A549 (cell line): Measurements from ENCODE around the gene ZNF445. TPM values are rescaled to one million over a fixed set of nuclear protein-coding genes. Genes with fewer than 3 reads are reported as not detected.
"Not testable (repeated sequence)": the region's sequence is repeated elsewhere in the genome, so short reads cannot be mapped to it uniquely, and the experiment has no call there.

ENCODE experiments used
- ATAC-seq, 2 experiments: fragments of 200-7000 bp in 1 of 2; fragments of >200 bp in 1 of 2; cut with Nextera tagmentation in 1 of 2; cut with Tn5 transposase in 1 of 2; 3 replicates each; pipeline versions ENCODE4 v1.8.0 to v1.9.1; 2018 to 2020; ENCODE audit warnings: mild to moderate bottlenecking in 1 of 2, moderate library complexity in 1 of 2
- CTCF ChIA-PET: fragments of 300-600 bp; sonication (Branson Sonifier 250); formaldehyde crosslinking; extraction: SDS; loops from one replicate; lab custom pipeline; 2021; ENCODE audit warnings: antibody characterized with exemption, inconsistent platforms; lab: Yijun Ruan, JAX
- POLR2A ChIA-PET: fragments of 350-600 bp; formaldehyde crosslinking; extraction: SDS; loops from one replicate; lab custom pipeline; 2021; ENCODE audit warnings: antibody characterized with exemption, inconsistent platforms; lab: Yijun Ruan, JAX
- DNase-seq, 2 experiments: peaks; one replicate each; pipeline versions ENCODE4 v3.0.0 to v3.0.0-alpha.2; 2011 to 2016; ENCODE audit warnings: low read depth in 1 of 2, low spot score in 1 of 2
- FAIRE-seq: peaks from 2 replicates; lab custom pipeline; 2011; peaks lifted over from hg19 to GRCh38; lab: Jason Lieb, UNC
- H3K27ac ChIP-seq, 2 experiments: fragments of >200 bp; sonication (Bioruptor Twin); formaldehyde crosslinking; 3 replicates each; pipeline ENCODE4 v1.5.1; 2016 to 2017
- H3K4me1 ChIP-seq: fragments of >200 bp; sonication (Bioruptor Twin); formaldehyde crosslinking; 3 replicates; pipeline ENCODE4 v1.6.1; 2016
- H3K4me2 ChIP-seq: fragments of >200 bp; sonication (Bioruptor Twin); formaldehyde crosslinking; 3 replicates; pipeline ENCODE4 v1.6.1; 2016
- H3K4me3 ChIP-seq: fragments of >200 bp; sonication (Bioruptor Twin); formaldehyde crosslinking; 3 replicates; pipeline ENCODE4 v1.5.1; 2016
- H3K9me3 ChIP-seq: fragments of >200 bp; sonication (Bioruptor Twin); formaldehyde crosslinking; 3 replicates; pipeline ENCODE4 v1.6.1; 2016
- CEBPB ChIP-seq, 2 experiments: fragments of >200 bp in 1 of 2; sonication (Bioruptor Twin) in 1 of 2; formaldehyde crosslinking in 1 of 2; IDR thresholded peaks; 2 replicates each; pipeline ENCODE4 v1.6.1; 2012 to 2016
- CHD4 ChIP-seq: fragments of 200-600 bp; sonication (generic); IDR thresholded peaks from 2 replicates; pipeline ENCODE4 v1.6.1; 2016; ENCODE audit warnings: antibody characterized with exemption, mild to moderate bottlenecking, borderline replicate concordance
- EHF ChIP-seq: fragments of 250-450 bp; sonication (Bioruptor Pico); IDR thresholded peaks from 2 replicates; pipeline ENCODE4 v1.5.0; 2020; ENCODE audit warnings: mild to moderate bottlenecking
- EHMT2 ChIP-seq: fragments of 200-600 bp; sonication (generic); IDR thresholded peaks from 2 replicates; pipeline ENCODE4 v1.6.1; 2016; ENCODE audit warnings: antibody characterized with exemption, low read depth, mild to moderate bottlenecking, moderate library complexity
- ELK1 ChIP-seq: fragments of 150-350 bp; IDR thresholded peaks from 2 replicates; pipeline ENCODE4 v1.6.1; 2014; ENCODE audit warnings: low read depth, mild to moderate bottlenecking, low read length
- EP300 ChIP-seq, 2 experiments: fragments of >200 bp; sonication (Bioruptor Twin); formaldehyde crosslinking; IDR thresholded peaks; 2 replicates in 1 of 2; 3 replicates in 1 of 2; pipeline ENCODE4 v1.6.1; 2016 to 2017
- FOSB ChIP-seq: fragments of 250-450 bp; sonication (Bioruptor Pico); IDR thresholded peaks from 2 replicates; pipeline ENCODE4 v1.5.0; 2020; ENCODE audit warnings: mild to moderate bottlenecking, moderate library complexity
- HOXB13 ChIP-seq: fragments of 250-450 bp; sonication (Bioruptor Pico); IDR thresholded peaks from 2 replicates; pipeline ENCODE4 v1.5.0; 2020; ENCODE audit warnings: low read depth, mild to moderate bottlenecking, moderate library complexity
- JUNB ChIP-seq: fragments of >200 bp; sonication (Bioruptor Twin); formaldehyde crosslinking; IDR thresholded peaks from 2 replicates; pipeline ENCODE4 v1.6.1; 2016
- KDM1A ChIP-seq: fragments of 200-600 bp; sonication (generic); IDR thresholded peaks from 2 replicates; pipeline ENCODE4 v1.6.1; 2016; ENCODE audit warnings: low read depth, mild to moderate bottlenecking
- KDM5A ChIP-seq: fragments of 200-600 bp; sonication (generic); IDR thresholded peaks from 2 replicates; pipeline ENCODE4 v1.6.1; 2016; ENCODE audit warnings: antibody characterized with exemption, mild to moderate bottlenecking
- NR3C1 ChIP-seq: fragments of >200 bp; sonication (Bioruptor Twin); formaldehyde crosslinking; IDR thresholded peaks from 3 replicates; pipeline ENCODE4 v1.6.1; 2017
- PHF8 ChIP-seq: fragments of 200-600 bp; sonication (generic); IDR thresholded peaks from 2 replicates; pipeline ENCODE4 v1.6.1; 2016; ENCODE audit warnings: low read depth, mild to moderate bottlenecking, antibody characterized with exemption, moderate library complexity, borderline replicate concordance
- RAD21 ChIP-seq, 2 experiments: fragments of >200 bp in 1 of 2; sonication (Bioruptor Twin) in 1 of 2; formaldehyde crosslinking in 1 of 2; IDR thresholded peaks in 1 of 2; conservative IDR thresholded peaks in 1 of 2; 2 replicates in 1 of 2; 3 replicates in 1 of 2; pipeline ENCODE4 v1.6.1; 2012 to 2018; ENCODE audit warnings: inconsistent platforms in 1 of 2
- REST ChIP-seq: fragments of 200-600 bp; sonication (generic); IDR thresholded peaks from 2 replicates; pipeline ENCODE4 v1.6.1; 2016; ENCODE audit warnings: antibody characterized with exemption, mild to moderate bottlenecking, moderate library complexity
- RNF2 ChIP-seq: fragments of 200-600 bp; sonication (generic); IDR thresholded peaks from 2 replicates; pipeline ENCODE4 v1.6.1; 2016; ENCODE audit warnings: low read depth, mild to moderate bottlenecking, antibody characterized with exemption, moderate library complexity, borderline replicate concordance
- TP53 ChIP-seq: fragments of 250-450 bp; sonication (Bioruptor Pico); IDR thresholded peaks from 2 replicates; pipeline ENCODE4 v1.5.0; 2021; ENCODE audit warnings: mild to moderate bottlenecking, moderate library complexity
- ZC3H11A ChIP-seq: fragments of 450-650 bp; IDR thresholded peaks from 2 replicates; pipeline ENCODE4 v1.6.1; 2014; ENCODE audit warnings: antibody characterized with exemption, mild to moderate bottlenecking
- ZFP36 ChIP-seq: fragments of 450-650 bp; IDR thresholded peaks from 2 replicates; pipeline ENCODE4 v1.6.1; 2014; ENCODE audit warnings: borderline replicate concordance; ENCODE audit not compliant: partially characterized antibody
- ZSCAN20 ChIP-seq: fragments of 250-450 bp; sonication (Bioruptor Pico); IDR thresholded peaks from 2 replicates; pipeline ENCODE4 v1.8.0; 2022; ENCODE audit warnings: mild to moderate bottlenecking, moderate library complexity
- WGBS: methylation state at CpG from one replicate; pipeline ENCODE4 v1.1.6; 2017; ENCODE audit errors: missing lambda C conversion rate; 5-methylcytosine and 5-hydroxymethylcytosine counted together
- polyA plus RNA-seq, 4 experiments: library from polyadenylated mRNA; depleted of rRNA in 3 of 4; stranded (reverse); fragments of >200 nt; fragmentation: RNase III in 1 of 4; extraction: RNeasy Plus Mini Kit Qiagen cat#74134 plus additional on column Dnase treatment in 1 of 4; gene quantifications; 2 replicates in 3 of 4; 3 replicates in 1 of 4; pipeline ENCODE4 v1.2.3, GENCODE V29; 2011 to 2017
- TF ChIP-seq, protein P1 (sequence below): fragments of >200 bp; sonication (Bioruptor Twin); formaldehyde crosslinking; IDR thresholded peaks from 3 replicates; pipeline ENCODE4 v1.5.1; 2016
- TF ChIP-seq, protein P2 (sequence below): fragments of 250-450 bp; sonication (Bioruptor Pico); IDR thresholded peaks from 2 replicates; pipeline ENCODE4 v1.5.0; 2020; ENCODE audit warnings: low read depth, mild to moderate bottlenecking, moderate library complexity
- TF ChIP-seq, protein P3 (sequence below): fragments of 450-650 bp; IDR thresholded peaks from 2 replicates; pipeline ENCODE4 v1.6.1; 2014; ENCODE audit warnings: antibody characterized with exemption

Gene ZNF445
- polyA plus RNA-seq, 2 of the 4 experiments (the other 2 are of a cell fraction) = 3.4 to 4.0 TPM

DNA sequence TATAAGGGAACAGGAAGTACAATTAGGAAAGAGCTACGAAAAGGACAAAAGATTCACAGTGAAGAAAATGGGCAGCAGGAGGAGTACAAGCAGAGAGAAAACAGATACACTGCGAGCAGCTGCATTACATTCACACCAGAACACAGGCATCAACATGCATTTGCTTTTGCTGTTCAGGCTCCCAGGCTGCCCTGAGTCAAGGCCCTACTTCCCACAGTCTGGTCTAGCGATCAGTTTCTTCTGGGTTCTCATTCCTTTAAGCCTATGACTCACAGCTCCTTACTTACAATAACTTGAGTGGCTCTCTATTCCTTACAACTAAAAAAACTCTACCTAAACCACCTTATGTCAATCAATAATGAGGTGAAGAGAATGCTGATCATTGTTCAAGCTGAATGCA lies 24.5 kb upstream of the ZNF445 start:
- TF ChIP-seq ELK1 = no peak
- TF ChIP-seq PHF8 = no peak
- no peak for TF ChIP-seq NR3C1
- TF ChIP-seq ZSCAN20 (CRISPR knock-in tag) = no peak
- no peak for TF ChIP-seq ZC3H11A
- TF ChIP-seq HOXB13 (CRISPR knock-in tag) = no peak
- no peak for TF ChIP-seq RNF2
- TF ChIP-seq FOSB (CRISPR knock-in tag) = no peak
- TF ChIP-seq RAD21 (conservative IDR thresholded peaks at IDR 0.05 in 1 of 2, IDR thresholded peaks at IDR 0.05 in 1 of 2) = no peak
- TF ChIP-seq JUNB = no peak
- no peak for TF ChIP-seq KDM5A
- TF ChIP-seq CHD4 = no peak
- TF ChIP-seq, protein P1, sequence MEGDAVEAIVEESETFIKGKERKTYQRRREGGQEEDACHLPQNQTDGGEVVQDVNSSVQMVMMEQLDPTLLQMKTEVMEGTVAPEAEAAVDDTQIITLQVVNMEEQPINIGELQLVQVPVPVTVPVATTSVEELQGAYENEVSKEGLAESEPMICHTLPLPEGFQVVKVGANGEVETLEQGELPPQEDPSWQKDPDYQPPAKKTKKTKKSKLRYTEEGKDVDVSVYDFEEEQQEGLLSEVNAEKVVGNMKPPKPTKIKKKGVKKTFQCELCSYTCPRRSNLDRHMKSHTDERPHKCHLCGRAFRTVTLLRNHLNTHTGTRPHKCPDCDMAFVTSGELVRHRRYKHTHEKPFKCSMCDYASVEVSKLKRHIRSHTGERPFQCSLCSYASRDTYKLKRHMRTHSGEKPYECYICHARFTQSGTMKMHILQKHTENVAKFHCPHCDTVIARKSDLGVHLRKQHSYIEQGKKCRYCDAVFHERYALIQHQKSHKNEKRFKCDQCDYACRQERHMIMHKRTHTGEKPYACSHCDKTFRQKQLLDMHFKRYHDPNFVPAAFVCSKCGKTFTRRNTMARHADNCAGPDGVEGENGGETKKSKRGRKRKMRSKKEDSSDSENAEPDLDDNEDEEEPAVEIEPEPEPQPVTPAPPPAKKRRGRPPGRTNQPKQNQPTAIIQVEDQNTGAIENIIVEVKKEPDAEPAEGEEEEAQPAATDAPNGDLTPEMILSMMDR = no peak
- no peak for TF ChIP-seq ZFP36
- no peak for TF ChIP-seq TP53
- no peaks in the 10 kb centered on the region for H3K4me1 ChIP-seq
- ATAC-seq = no peak
- WGBS = 91% methylated on average over 3 of the region's 3 CpGs
- no peak overlapping the region for H3K4me3 ChIP-seq
- FAIRE-seq = no peak
- no peak for DNase-seq
- POLR2A ChIA-PET = no interaction called here
- H3K27ac ChIP-seq = no peak overlapping the region
- CTCF ChIA-PET = no interaction called here
- H3K9me3 ChIP-seq = peaks cover 66% of the 10 kb centered on the region
- H3K4me2 ChIP-seq = no peak overlapping the region

DNA sequence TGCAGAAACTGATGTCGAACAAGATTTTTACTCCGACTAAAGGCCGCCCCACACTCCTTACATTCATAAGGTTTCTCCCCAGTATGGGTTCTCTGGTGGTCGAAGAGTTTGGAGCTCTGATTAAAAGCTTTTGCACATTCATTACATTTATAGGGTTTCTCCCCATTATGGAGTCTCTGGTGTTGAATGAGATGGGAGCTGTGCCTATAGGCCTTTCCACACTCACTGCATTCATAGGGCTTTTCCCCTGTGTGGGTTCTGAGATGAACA lies 22.4 kb upstream of the ZNF445 start:
- ATAC-seq, H3K27ac ChIP-seq, FAIRE-seq, POLR2A ChIA-PET, H3K4me2 ChIP-seq, DNase-seq, H3K4me3 ChIP-seq, H3K4me1 ChIP-seq: not testable (repeated sequence)
- H3K9me3 ChIP-seq = peaks cover 67% of the 10 kb centered on the region
- WGBS = 90% methylated on average over 4 of the region's 4 CpGs
- CTCF ChIA-PET = interaction anchor here (0.6 kb wide), 1 partner anchor 113 kb away, joined by 3 read pairs; no protein-coding TSS in a partner anchor

DNA sequence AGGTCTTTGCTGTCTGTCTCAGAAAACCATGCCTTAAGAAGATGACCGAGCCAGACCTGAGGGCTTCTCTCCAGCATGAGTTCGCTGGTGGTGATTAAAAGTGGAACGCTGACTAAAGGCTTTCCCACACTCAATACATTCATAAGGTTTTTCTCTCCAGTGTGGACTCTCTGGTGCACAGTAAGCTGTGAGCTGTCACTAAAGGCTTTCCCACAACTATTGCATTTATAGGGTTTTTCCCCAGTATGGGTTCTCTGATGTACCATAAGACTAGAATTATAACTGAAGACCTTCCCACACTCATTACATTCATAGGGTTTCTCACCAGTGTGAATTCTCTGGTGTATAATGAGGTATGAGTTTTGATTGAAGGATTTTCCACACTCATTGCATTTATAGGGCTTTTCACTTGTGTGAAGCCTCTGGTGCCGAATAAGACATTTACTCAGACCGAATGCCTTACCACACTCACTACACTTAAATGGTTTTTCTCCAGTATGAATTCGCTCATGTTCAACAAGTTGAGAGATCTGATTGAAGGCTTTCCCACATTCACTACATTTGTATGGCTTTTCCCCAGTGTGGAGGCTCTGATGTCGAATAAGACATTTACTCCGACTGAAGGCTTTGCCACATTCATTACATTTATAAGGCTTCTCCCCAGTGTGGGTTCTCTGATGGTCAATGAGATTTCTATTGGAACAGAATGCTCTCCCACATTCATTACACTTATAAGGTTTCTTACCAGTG lies 21.9 kb upstream of the ZNF445 start:
- ATAC-seq (no peak), DNase-seq (no peak), FAIRE-seq (no peak)
- CTCF ChIA-PET = interaction anchor here (0.6 kb wide), 1 partner anchor 94 kb away, joined by 3 read pairs; no protein-coding TSS in a partner anchor
- Histone ChIP-seq H3K27ac (no peak overlapping the region), H3K4me1 (no peaks in the 10 kb centered on the region), H3K4me2 (no peak overlapping the region), H3K4me3 (no peak overlapping the region), H3K9me3 (peaks cover 70% of the 10 kb centered on the region)
- POLR2A ChIA-PET = no interaction called here
- no peak for TF ChIP-seq RNF2
- TF ChIP-seq KDM1A = no peak
- TF ChIP-seq, protein P2, sequence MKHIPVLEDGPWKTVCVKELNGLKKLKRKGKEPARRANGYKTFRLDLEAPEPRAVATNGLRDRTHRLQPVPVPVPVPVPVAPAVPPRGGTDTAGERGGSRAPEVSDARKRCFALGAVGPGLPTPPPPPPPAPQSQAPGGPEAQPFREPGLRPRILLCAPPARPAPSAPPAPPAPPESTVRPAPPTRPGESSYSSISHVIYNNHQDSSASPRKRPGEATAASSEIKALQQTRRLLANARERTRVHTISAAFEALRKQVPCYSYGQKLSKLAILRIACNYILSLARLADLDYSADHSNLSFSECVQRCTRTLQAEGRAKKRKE (CRISPR knock-in tag) = no peak
- TF ChIP-seq EP300 (IDR thresholded peaks at IDR 0.05) = no peak
- TF ChIP-seq EHF (CRISPR knock-in tag) = no peak
- no peak for TF ChIP-seq REST
- TF ChIP-seq ZFP36 = no peak
- TF ChIP-seq CEBPB (IDR thresholded peaks at IDR 0.05) = no peak
- TF ChIP-seq, protein P3, sequence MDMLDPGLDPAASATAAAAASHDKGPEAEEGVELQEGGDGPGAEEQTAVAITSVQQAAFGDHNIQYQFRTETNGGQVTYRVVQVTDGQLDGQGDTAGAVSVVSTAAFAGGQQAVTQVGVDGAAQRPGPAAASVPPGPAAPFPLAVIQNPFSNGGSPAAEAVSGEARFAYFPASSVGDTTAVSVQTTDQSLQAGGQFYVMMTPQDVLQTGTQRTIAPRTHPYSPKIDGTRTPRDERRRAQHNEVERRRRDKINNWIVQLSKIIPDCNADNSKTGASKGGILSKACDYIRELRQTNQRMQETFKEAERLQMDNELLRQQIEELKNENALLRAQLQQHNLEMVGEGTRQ = no peak
- no peak for TF ChIP-seq NR3C1
- no peak for TF ChIP-seq EHMT2
- WGBS = 96% methylated on average over 8 of the region's 8 CpGs
